Stimulated activated CD8-positive, alpha-beta memory T cell treated with anti-CD3 and anti-CD28 coated beads, Interleukin-7, amount 100 ng/mL, for 4 hours (primary cell): ENCODE measurements around the gene KIT.

ENCODE experiments used
- DNase-seq, 2 donors: peaks; one replicate each; pipeline ENCODE4 v3.0.0-alpha.2; 2020; ENCODE audit warnings: low read depth in 2 of 2

Gene KIT

GRCh38 chr4:54745031-54745770 is 87.4 kb downstream of the KIT start:
- no peak for DNase-seq

GRCh38 chr4:54746218-54746617 is 88.5 kb downstream of the KIT start:
- no peak for DNase-seq

GRCh38 chr4:54750341-54750740 is 92.6 kb downstream of the KIT start:
- no peak for DNase-seq

GRCh38 chr4:54754394-54754793 is 96.6 kb downstream of the KIT start:
- no peak for DNase-seq

DNA sequence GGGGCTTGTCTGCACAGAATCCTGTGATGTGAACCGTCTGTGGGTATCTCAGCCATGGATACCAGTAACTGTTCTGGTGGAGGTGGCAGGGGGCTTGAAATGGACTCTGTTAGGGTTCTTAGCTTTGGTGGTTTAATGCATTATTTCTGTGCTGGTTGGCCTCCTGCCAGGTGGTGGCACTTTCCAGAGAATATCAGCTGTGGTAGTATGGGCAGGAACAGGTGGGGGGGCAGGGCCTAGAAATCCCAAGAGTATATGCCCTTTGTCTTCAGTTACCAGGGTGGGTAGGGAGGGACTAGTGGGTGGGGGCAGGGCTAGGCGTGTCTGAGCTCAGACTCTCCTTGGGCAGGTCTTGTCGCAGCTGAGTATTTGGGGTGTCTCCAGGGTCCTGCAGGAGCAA is 106.7 kb downstream of the KIT start:
- no peak for DNase-seq

GRCh38 chr4:54767376-54767775 is 109.6 kb downstream of the KIT start:
- DNase-seq: no peak

GRCh38 chr4:54773022-54773421 is 115.3 kb downstream of the KIT start:
- no peak for DNase-seq

DNA sequence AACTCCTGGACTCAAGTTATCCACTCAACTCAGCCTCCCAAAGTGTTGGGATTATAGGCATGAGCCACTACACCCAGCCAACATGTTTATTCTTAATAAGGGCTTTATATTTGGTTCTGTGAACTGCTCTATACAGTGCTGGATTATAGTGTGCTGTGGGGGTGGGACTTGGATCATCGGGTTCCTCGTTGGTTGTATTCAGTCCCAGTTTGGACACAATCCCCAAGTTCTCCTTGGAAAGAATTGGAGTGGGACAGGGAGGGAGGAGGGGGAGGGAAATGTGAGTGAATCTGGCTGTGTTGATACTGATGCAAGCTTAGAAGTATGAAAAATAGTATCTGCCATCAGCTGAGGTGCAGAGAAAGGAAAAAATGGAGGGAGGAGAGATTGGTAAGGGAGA is 121.3 kb downstream of the KIT start:
- no peak for DNase-seq

- DNase-seq: no peak
These were observed 121.9 kb downstream of the KIT start for GRCh38 chr4:54779476-54780148.

GRCh38 chr4:54780149-54780495 is 122.4 kb downstream of the KIT start:
- DNase-seq: no peak

GRCh38 chr4:54781756-54782155 is 124.0 kb downstream of the KIT start:
- no peak for DNase-seq

DNA sequence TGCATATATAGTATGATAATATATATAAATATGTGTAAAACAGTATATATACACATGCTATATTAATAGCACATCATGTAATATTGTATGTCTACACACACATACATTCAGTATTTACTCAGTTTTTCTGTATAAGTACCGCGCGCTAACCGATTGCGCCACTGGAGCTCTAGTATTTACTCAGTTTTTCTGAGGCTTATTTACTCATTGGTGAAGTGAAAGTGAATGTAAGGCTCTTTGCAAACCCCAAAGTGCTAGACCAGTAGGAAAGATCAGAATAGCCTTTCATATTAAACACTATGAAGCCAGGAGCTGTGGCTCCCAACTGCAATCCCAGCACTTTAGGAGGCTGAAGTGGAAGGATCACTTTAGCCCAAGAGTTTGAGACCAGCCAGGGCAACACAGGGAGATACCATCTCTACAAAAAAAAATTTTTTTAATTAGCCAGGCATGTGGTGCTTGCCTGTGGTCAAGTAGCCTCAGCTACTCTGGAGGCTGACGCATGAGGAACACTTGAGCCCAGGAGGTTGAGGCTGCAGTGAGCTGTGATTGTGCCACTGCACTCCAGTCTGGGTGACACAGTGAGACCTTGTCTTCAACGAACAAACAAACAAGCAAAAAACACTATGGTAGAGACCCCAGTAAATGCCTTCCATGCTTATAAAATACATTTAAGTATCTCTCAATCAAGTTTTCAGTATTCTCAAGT is 125.8 kb downstream of the KIT start:
- no peak for DNase-seq

- DNase-seq: no peak
These were observed 126.5 kb downstream of the KIT start for GRCh38 chr4:54784161-54784671.
